Superior temporal gyrus (tissue), 1 donor: Measurements from ENCODE around the gene SAP30BP.

Experiments
- DNase-seq: peaks from one replicate; pipeline ENCODE4 v3.0.0-alpha.2; 2016; ENCODE audit errors: extremely low spot score

SAP30BP gene

GRCh38 chr17:75647061-75647460, 20.1 kb upstream of the SAP30BP start:
- peak; percentile 67 for DNase-seq

- DNase-seq = no peak
Observed at GRCh38 chr17:75647921-75648320, 19.2 kb upstream of the SAP30BP start.

DNA sequence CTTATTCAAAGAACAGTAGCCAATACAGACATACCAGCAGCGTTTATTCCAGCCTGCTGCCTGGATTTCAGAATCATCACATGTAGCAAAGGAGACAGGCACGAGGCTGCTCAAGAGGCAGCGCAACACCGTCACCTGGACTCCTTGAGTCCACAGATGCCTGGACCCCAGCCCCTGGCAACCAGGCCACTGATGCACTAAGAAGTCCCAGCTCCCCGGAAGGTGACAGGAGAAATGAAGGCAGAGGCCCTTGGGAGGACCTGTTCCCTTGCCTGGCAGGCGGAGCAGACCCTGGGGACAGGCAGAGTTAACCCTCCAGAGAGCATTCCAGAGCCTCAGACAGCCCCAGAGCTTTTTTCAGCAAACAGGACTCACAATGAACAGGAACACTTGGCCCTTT, 17.5 kb upstream of the SAP30BP start:
- DNase-seq = no peak

DNA sequence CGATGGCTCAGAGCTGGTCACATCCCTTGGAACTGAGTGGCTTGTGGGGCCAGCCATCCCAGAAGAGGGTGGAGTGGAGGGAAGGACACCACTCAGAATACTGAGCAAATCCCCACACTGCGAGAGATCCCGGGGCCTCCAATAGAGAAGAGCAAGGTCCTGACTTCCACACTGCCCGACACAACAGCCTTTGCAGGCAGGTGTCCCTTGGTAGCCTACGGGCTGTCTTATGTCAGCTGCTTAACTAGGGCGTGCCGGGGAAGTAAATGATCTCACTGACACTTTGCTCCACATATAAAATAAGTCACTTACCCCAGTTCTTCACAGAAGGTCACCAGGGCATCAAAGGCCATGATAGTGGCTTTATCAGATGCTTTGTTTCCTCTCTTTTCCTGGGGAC, 16.3 kb upstream of the SAP30BP start:
- no peak for DNase-seq

DNA sequence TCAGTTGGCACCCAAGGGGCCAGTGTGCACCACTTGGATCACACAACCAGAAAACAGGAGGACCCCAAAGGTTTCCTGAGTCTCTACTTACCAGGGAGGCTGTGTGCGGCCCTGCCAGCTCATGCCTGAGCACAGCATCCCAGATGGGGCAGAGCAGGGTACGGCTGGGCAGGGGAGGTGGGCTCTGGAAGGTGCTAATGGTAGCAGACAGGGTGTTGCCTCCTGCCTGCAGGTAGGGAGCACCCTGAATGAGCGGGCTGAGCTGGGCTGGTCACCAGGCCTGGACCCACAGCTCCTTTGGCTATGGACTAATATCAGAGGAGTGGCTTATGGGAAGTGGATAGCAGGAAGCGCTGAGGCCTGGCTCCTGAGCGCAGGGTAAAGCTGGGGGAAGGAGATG, 14.8 kb upstream of the SAP30BP start:
- DNase-seq = no peak

GRCh38 chr17:75652934-75653549, 14.1 kb upstream of the SAP30BP start:
- peak; percentile 65 for DNase-seq

GRCh38 chr17:75654176-75654575, 13.0 kb upstream of the SAP30BP start:
- DNase-seq = peak; percentile 86

GRCh38 chr17:75658237-75658636, 8.9 kb upstream of the SAP30BP start:
- DNase-seq = no peak

GRCh38 chr17:75661531-75661930, 5.6 kb upstream of the SAP30BP start:
- peak; percentile 93 for DNase-seq

- DNase-seq = no peak
Observed at GRCh38 chr17:75662511-75662910, 4.6 kb upstream of the SAP30BP start.

DNA sequence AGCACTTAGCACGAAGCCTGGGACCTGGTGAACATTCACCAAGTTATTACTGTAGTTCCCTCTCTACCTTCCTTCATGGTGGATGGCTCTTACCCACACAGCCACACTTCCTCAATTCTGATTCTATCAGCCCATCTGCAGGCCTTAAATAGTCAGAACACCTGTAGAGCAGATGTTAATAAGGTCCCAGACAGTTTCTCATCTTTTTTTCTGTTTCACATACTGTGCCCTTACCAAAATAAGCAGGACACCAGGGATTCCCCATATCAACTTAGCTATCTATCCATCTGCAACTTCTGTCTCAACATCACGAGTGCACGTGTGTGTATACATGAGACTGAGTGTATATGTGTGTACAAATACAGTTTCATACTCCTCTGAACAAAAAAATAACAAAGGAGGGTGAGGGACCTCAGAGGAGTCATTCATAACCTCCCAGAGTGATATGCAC, 3.0 kb upstream of the SAP30BP start:
- DNase-seq = no peak

- DNase-seq = no peak
Observed at GRCh38 chr17:75665981-75666380, 1.2 kb upstream of the SAP30BP start.

DNA sequence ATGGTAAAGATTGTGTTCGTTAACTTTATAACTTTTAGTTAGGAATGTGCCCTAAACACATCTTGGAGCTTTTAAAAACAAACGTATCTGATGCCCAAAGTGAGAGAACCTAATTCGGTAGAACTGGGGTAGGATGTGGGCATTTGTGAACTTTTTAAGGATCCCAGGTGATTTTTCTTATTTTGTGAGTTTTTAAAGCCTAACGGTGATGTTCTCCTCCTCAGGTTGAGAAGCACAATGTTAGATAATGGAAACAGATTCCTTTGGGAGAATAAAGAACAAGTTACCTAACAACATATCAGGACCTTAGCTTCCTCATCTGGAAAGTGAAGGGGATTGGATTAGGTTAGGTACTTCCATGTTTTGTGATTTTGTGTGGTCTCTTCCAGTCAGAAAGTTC, 687 bp downstream of the SAP30BP start:
- no peak for DNase-seq

GRCh38 chr17:75668489-75668888, 1.4 kb downstream of the SAP30BP start:
- no peak for DNase-seq

GRCh38 chr17:75670868-75671267, 3.7 kb downstream of the SAP30BP start:
- no peak for DNase-seq

GRCh38 chr17:75672011-75672410, 4.9 kb downstream of the SAP30BP start:
- no peak for DNase-seq

- DNase-seq = no peak
Observed at GRCh38 chr17:75673487-75673886, 6.3 kb downstream of the SAP30BP start.

DNA sequence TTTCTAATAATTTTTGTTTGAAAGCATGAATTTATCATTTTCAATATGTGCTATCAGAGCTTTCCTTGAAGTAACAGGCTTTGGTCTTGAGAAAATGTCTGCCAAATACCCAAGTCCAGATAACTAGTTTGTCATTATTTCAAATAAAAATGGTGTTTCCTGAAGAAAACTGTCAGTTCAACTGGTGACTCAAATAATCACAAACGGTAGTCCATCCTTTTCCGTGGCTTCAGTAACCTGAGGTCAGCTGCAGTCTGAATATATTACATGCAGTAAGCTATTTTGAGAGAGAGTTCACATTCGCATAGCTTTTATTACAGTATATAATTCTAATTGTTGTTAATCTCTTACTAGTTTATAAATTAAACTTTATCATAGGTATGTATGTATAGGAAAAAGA, 9.3 kb downstream of the SAP30BP start:
- no peak for DNase-seq

- peak; percentile 74 for DNase-seq
Observed at GRCh38 chr17:75679706-75680211, 12.6 kb downstream of the SAP30BP start.

GRCh38 chr17:75680431-75680830, 13.3 kb downstream of the SAP30BP start:
- DNase-seq = no peak

- DNase-seq = no peak
Observed at GRCh38 chr17:75681289-75681688, 14.2 kb downstream of the SAP30BP start.

DNA sequence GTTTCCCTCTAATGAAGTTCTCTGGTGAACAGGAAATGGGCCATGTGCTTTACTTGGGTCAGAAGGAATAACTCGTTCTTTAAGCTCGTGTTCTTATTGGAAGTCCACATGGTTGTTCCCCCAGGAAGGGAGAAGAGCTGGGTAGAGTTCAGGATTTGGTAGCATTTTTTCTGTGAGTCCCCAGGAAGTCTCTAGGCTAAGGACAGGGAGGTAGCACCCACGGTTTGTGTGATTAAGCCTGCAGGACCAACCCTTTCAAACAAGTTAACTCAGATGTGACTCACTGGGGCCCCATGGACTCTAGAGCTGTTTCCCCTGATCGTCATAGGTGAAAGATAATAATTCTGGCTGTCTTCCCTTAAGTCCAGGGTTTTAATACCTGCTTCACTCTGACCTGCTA, 16.4 kb downstream of the SAP30BP start:
- DNase-seq = no peak

DNA sequence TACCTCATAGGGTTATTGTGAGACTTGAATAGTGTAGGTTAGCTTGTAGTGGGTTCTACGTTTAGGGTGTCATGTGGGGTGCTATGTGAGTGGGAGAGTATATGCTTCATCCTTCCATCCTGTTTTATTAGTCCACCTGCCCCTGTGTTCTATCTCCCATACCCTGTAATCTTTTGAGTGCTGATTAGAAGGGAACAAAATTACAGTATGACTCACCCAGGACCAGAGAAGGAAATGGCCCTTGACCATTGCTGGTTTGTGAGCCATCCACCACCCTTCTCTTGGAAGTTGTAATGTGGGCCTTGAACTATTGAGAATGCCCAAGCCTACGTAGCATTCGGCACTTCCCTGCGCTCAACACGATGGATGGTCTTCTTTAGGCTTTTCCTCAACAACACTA, 17.1 kb downstream of the SAP30BP start:
- no peak for DNase-seq

DNA sequence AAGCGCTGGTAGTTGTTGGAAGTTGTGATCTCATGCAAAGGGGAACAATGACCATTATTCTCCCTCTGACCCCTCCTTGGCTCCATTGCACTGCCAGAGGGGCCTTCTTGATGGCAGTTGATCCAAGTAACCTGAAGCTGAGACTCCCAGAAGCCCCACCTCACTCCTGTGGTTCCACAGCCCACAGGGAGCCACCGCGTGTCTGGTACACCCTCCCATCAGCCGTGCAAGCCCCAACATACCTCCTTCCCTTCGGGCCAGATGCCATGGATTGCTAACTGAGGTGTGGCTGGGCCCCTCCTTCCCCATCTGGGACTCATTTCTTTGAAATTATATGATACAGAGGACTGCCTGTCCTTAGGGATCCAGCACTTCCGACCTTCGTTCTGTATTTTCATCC, 17.8 kb downstream of the SAP30BP start:
- peak; percentile 37 for DNase-seq
